Activated CD4-positive, alpha-beta memory T cell treated with anti-CD3 and anti-CD28 coated beads, Interleukin-2, amount 10 ng/mL, durations not matched to agents 7 days and 5 days (primary cell): ENCODE results near the gene SLC16A3. TPM values are rescaled to one million over a fixed set of nuclear protein-coding genes. Genes with fewer than 3 reads are reported as not detected.

Source experiments
- CTCF ChIA-PET: fragments of 350-600 bp; sonication (Branson Sonifier 250); formaldehyde crosslinking; loops from one replicate; lab custom pipeline; 2021; ENCODE audit warnings: antibody characterized with exemption, inconsistent platforms; lab: Charles Lee
- POLR2A ChIA-PET: fragments of 350-600 bp; sonication (Branson Sonifier 250); formaldehyde crosslinking; loops from one replicate; lab custom pipeline; 2021; ENCODE audit warnings: antibody characterized with exemption; lab: Charles Lee
- DNase-seq: peaks from one replicate; pipeline ENCODE4 v3.0.0-alpha.2; 2020
- H3K27ac Mint-ChIP-seq: one replicate; pipeline ENCODE4 v1.8.0; 2021; ENCODE audit warnings: mild to moderate bottlenecking, mixed read lengths
- H3K27me3 Mint-ChIP-seq: one replicate; pipeline ENCODE4 v1.8.0; 2021; ENCODE audit warnings: mixed read lengths
- H3K36me3 Mint-ChIP-seq: one replicate; pipeline ENCODE4 v1.8.0; 2021; ENCODE audit warnings: low read depth, mixed read lengths
- H3K4me1 Mint-ChIP-seq: one replicate; pipeline ENCODE4 v1.8.0; 2021; ENCODE audit warnings: mixed read lengths
- H3K4me3 Mint-ChIP-seq: one replicate; pipeline ENCODE4 v1.8.0; 2021; ENCODE audit warnings: mild to moderate bottlenecking, mixed read lengths
- H3K9me3 Mint-ChIP-seq: one replicate; pipeline ENCODE4 v1.8.0; 2021; ENCODE audit warnings: mixed read lengths
- total RNA-seq, 2 experiments: library from RNA; stranded (reverse); gene quantifications; one replicate each; pipeline ENCODE4 v1.2.3, GENCODE V29; 2021

Gene SLC16A3
- total RNA-seq, 2 experiments from 2014 or later: 206 to 210 TPM

GRCh38 chr17:82262344-82262743 is 33.5 kb downstream of the SLC16A3 start:
- peaks cover 94% of the 10 kb centered on the region for H3K36me3 Mint-ChIP-seq
- POLR2A ChIA-PET: no interaction called here
- H3K4me1 Mint-ChIP-seq: peaks cover 17% of the 10 kb centered on the region
- peaks cover 2% of the 10 kb centered on the region for H3K9me3 Mint-ChIP-seq
- no peak overlapping the region for H3K27ac Mint-ChIP-seq
- H3K4me3 Mint-ChIP-seq: no peak overlapping the region
- H3K27me3 Mint-ChIP-seq: no peaks in the 10 kb centered on the region
- CTCF ChIA-PET: no interaction called here
- no peak for DNase-seq

DNA sequence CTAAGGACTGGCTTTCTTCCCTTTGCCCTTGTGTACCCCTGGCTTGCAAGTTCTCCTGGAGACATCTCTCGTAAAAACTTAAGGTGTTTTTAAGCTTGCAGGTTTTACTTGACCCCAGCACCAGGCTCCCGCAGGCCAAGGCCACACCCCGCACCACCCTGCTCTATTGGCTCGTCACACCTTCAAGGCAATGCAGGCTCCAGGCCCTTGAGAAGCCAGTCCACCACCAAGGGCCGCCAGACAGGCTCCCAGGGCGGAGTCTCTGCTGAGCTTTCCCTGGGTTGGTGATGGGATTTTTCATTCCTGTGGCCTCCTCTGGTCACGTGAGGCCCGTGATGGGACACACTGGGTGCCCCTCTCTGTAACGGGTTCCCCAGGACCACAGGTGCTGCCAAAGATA is 34.8 kb downstream of the SLC16A3 start:
- no peak overlapping the region for H3K4me3 Mint-ChIP-seq
- H3K36me3 Mint-ChIP-seq: peaks cover 87% of the 10 kb centered on the region
- H3K9me3 Mint-ChIP-seq: peaks cover 2% of the 10 kb centered on the region
- no peak for DNase-seq
- no peak overlapping the region for H3K27ac Mint-ChIP-seq
- peaks cover 27% of the 10 kb centered on the region for H3K4me1 Mint-ChIP-seq
- POLR2A ChIA-PET: interaction anchor here (0.9 to 1.0 kb wide), 2 partner anchors 10 to 157 kb away, joined by 3 to 4 read pairs; partner anchors contain the start of gene CSNK1D
- no peaks in the 10 kb centered on the region for H3K27me3 Mint-ChIP-seq
- CTCF ChIA-PET: interaction anchor here (1.0 kb wide), 1 partner anchor 28 kb away, joined by 4 read pairs; no protein-coding TSS in a partner anchor

- POLR2A ChIA-PET: no interaction called here
- H3K9me3 Mint-ChIP-seq: no peaks in the 10 kb centered on the region
Measured at GRCh38 chr17:82266142-82266541, 37.3 kb downstream of the SLC16A3 start.

DNA sequence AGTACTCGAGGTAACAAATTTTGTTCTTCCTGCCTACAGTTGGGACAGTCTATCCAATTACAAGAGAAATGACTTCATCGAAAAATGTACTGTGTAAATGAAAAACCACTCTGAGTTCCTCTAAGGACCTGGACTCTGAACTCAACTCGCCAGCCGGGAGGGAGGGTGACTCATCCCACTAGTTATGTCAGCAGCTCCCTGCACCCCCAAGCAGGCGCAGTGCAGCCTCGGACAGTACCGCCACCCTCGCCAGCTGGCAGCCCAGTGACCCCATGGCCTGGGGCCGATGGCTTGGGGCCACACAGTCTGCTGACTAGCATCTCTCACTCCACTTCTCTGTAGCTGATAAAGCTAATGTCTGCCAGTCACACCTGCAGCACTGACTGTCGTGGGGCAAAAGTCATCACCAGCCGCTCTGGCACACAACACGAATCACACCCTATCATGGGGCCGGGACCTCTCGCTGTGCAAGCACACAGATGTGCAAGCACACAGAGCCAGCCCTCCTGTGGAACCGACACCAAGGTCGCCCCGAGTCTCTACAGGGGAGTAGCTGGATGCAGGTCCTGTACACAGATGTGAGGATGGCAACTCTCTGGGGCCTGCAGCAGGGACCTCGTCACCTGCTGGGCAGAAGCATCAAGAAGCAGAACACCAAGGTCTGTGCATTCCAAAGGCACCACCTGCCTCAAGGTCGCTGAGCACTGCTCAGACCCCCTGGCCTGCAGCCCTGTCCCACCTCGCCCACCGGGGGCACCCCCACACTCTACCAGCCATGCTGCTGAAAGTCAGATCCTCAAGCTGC is 38.9 kb downstream of the SLC16A3 start:
- peak overlapping the region; percentile 40 for H3K27ac Mint-ChIP-seq
- peak; percentile 45 for DNase-seq

More at GRCh38 chr17:82266142-82266541, 37.3 kb downstream of the SLC16A3 start:
- Mint-ChIP-seq H3K36me3 (peaks cover 83% of the 10 kb centered on the region), H3K4me3 (no peak overlapping the region), H3K4me1 (peaks cover 49% of the 10 kb centered on the region), H3K27me3 (no peaks in the 10 kb centered on the region), H3K27ac (no peak overlapping the region)
- CTCF ChIA-PET: no interaction called here
- DNase-seq: no peak

GRCh38 chr17:82269138-82269881 is 40.5 kb downstream of the SLC16A3 start:
- POLR2A ChIA-PET: interaction anchor here (0.6 to 1.8 kb wide), 4 partner anchors 26 to 253 kb away, joined by 3 to 9 read pairs (median 3); partner anchors contain the start of gene CD7
- Mint-ChIP-seq H3K4me1 (peaks cover 63% of the 10 kb centered on the region), H3K9me3 (no peaks in the 10 kb centered on the region), H3K27me3 (no peaks in the 10 kb centered on the region), H3K27ac (no peak overlapping the region), H3K36me3 (peaks cover 67% of the 10 kb centered on the region), H3K4me3 (no peak overlapping the region)
- CTCF ChIA-PET: interaction anchor here (1.5 kb wide), 1 partner anchor 29 kb away, joined by 3 read pairs; no protein-coding TSS in a partner anchor
- no peak for DNase-seq

More for the DNA sequence above, 38.9 kb downstream of the SLC16A3 start:
- Mint-ChIP-seq H3K27me3 (no peaks in the 10 kb centered on the region), H3K9me3 (no peaks in the 10 kb centered on the region), H3K4me1 (peaks cover 63% of the 10 kb centered on the region), H3K4me3 (no peak overlapping the region), H3K36me3 (peaks cover 82% of the 10 kb centered on the region)
- ChIA-PET CTCF (no interaction called here), POLR2A (interaction anchor here (1.0 to 1.3 kb wide), 4 partner anchors 25 to 33 kb away, joined by 3 to 5 read pairs (median 4); no protein-coding TSS in a partner anchor)

GRCh38 chr17:82269882-82270500 is 41.1 kb downstream of the SLC16A3 start:
- no peaks in the 10 kb centered on the region for H3K9me3 Mint-ChIP-seq
- H3K4me1 Mint-ChIP-seq: peaks cover 64% of the 10 kb centered on the region
- ChIA-PET POLR2A (interaction anchor here (1.2 to 1.8 kb wide), 2 partner anchors 28 to 47 kb away, joined by 3 to 9 read pairs; partner anchors contain the start of gene CD7), CTCF (interaction anchor here (1.5 kb wide), 1 partner anchor 28 kb away, joined by 3 read pairs; no protein-coding TSS in a partner anchor)
- peaks cover 60% of the 10 kb centered on the region for H3K36me3 Mint-ChIP-seq
- H3K4me3 Mint-ChIP-seq: no peak overlapping the region
- peak overlapping the region; percentile 52 for H3K27ac Mint-ChIP-seq
- no peak for DNase-seq
- H3K27me3 Mint-ChIP-seq: no peaks in the 10 kb centered on the region

DNA sequence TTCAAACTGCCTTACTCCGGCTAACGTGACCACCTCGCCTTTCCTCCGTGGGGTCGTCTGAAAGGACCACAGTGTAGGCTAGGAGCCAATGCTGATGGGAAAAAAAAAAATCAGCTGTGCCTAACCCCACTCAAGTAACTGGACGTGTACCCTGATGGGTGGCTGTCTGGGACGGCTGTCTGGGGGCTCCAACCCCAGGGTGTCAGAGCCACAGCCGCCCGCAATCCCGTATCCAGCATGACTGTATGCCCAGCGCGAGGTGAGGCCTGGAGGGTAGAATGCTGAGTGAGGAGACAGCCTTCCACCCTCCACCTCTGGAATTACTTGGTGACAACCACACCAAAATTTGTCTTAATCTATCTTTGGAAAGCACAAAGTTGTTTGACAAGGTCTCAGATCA is 41.8 kb downstream of the SLC16A3 start:
- ChIA-PET CTCF (no interaction called here), POLR2A (interaction anchor here (1.2 to 1.8 kb wide), 2 partner anchors 27 to 47 kb away, joined by 3 to 9 read pairs; partner anchors contain the start of gene CD7)
- Mint-ChIP-seq H3K4me1 (peaks cover 64% of the 10 kb centered on the region), H3K27ac (peak overlapping the region; percentile 26), H3K36me3 (peaks cover 54% of the 10 kb centered on the region), H3K4me3 (no peak overlapping the region), H3K27me3 (no peaks in the 10 kb centered on the region), H3K9me3 (no peaks in the 10 kb centered on the region)
- DNase-seq: no peak

DNA sequence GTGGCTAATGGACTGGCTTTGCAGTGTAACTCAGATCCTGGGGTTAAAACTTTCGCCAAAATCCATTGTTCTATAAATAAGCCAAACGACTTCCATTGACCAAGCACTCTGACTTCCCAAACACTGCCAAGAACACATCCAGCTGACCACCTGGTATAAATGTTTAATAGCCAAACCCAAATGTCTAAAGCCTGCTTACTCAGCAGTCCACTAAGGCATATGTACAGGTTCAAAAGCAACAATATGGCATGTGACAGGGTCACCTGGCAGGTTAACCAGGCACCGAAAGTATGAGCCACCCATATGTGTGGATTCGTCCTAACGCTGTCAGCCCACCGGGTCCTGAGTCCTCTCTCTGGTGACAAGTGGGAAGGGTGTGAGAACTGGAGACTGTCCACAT is 42.6 kb downstream of the SLC16A3 start:
- Mint-ChIP-seq H3K27me3 (no peaks in the 10 kb centered on the region), H3K36me3 (peaks cover 46% of the 10 kb centered on the region), H3K27ac (peak overlapping the region; percentile 80), H3K4me1 (peaks cover 59% of the 10 kb centered on the region), H3K4me3 (peak overlapping the region; percentile 97), H3K9me3 (no peaks in the 10 kb centered on the region)
- ChIA-PET CTCF (no interaction called here), POLR2A (interaction anchor here (0.6 kb wide), 1 partner anchor 38 kb away, joined by 3 read pairs; no protein-coding TSS in a partner anchor)
- DNase-seq: no peak

DNA sequence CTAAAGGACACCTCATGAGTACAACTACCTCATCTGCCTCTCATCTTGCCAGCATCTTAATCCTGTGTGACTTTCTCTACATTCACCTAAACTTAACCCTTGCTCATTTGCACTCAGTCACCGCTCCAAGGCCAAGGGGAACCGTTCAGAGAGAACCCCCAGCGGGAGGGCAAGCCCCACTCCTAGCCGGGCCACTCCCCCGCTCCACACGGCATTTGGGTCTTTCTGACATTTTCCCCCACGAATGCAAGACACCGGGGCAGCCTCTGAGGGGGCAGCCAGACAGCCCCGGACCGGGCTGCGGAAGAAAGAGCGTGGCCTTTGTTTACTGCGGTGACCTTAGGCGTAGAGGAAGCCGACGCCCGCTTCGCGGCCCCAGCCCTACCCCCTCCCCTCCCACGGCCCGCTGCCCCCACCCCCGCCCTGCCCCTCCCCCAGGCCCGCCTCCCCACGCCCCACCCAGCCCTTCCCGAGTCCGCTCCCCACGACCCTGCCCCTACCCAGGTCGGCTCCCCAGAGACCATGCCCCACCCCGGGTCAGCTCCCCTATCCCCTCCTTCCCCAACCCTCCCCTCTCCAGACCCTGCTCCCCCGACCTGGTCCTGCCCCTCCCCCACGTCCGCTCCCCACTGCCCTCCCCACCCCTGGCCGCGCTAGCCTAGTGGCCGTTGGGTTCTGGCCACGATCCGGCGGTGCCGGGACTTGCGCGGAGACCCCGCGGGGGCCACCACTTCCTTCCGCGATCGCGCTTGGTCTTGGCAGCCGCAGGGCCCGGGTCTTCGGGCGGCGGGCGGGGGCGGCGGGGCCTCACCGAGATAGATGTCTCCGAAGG is 43.9 kb downstream of the SLC16A3 start:
- ChIA-PET POLR2A (interaction anchor here (1.0 to 5.3 kb wide), 12 partner anchors 10 to 185 kb away, joined by 3 to 49 read pairs (median 5); partner anchors contain the start of genes CD7, NARF, OGFOD3 and SECTM1), CTCF (interaction anchor here (1.2 kb wide), 1 partner anchor 20 kb away, joined by 4 read pairs; no protein-coding TSS in a partner anchor)
- DNase-seq: peak; percentile 47
- peaks cover 37% of the 10 kb centered on the region for H3K36me3 Mint-ChIP-seq
- H3K27ac Mint-ChIP-seq: peak overlapping the region; percentile 93
- no peaks in the 10 kb centered on the region for H3K9me3 Mint-ChIP-seq
- H3K27me3 Mint-ChIP-seq: peaks cover 2% of the 10 kb centered on the region
- peak overlapping the region; percentile 97 for H3K4me3 Mint-ChIP-seq
- H3K4me1 Mint-ChIP-seq: peaks cover 49% of the 10 kb centered on the region

GRCh38 chr17:82273327-82274133 is 44.7 kb downstream of the SLC16A3 start, which contains the start of gene CSNK1D:
TSS of gene CSNK1D (minus strand) at chr17:82273700. CDS start at chr17:82273381, 319 bp downstream.
- Mint-ChIP-seq H3K36me3 (peaks cover 37% of the 10 kb centered on the region), H3K4me3 (peak within 1 kb of the TSS; percentile 97), H3K9me3 (no peaks in the 10 kb centered on the region), H3K27ac (peak within 1 kb of the TSS; percentile 93), H3K4me1 (peaks cover 41% of the 10 kb centered on the region), H3K27me3 (peaks cover 2% of the 10 kb centered on the region)
- POLR2A ChIA-PET: interaction anchor here (0.7 to 5.3 kb wide), 17 partner anchors 9 to 208 kb away, joined by 3 to 49 read pairs (median 4); partner anchors contain the start of genes CD7, DUS1L, NARF and OGFOD3
- CTCF ChIA-PET: interaction anchor here (1.2 kb wide), 1 partner anchor 20 kb away, joined by 4 read pairs; no protein-coding TSS in a partner anchor
- DNase-seq: peak; percentile 94
